HepG2 (cell line): ENCODE results near the gene SIRT5. TPM values are rescaled to one million over a fixed set of nuclear protein-coding genes. Genes with fewer than 3 reads are reported as not detected.

Experiments used
- ARNT2 ChIP-seq: sonication (generic); formaldehyde crosslinking; IDR thresholded peaks from 2 replicates; pipeline ENCODE4 v1.8.0; 2022; ENCODE audit warnings: mild to moderate bottlenecking, low read depth, missing genetic modification reagents, moderate library complexity
- CCDC6 ChIP-seq: sonication (generic); formaldehyde crosslinking; IDR thresholded peaks from 2 replicates; pipeline ENCODE4 v1.8.1; 2022; ENCODE audit warnings: mild to moderate bottlenecking, missing genetic modification reagents, moderate library complexity
- CHD4 ChIP-seq: fragments of 200-600 bp; sonication (generic); IDR thresholded peaks from 2 replicates; pipeline ENCODE4 v1.7.0; 2017; ENCODE audit warnings: mild to moderate bottlenecking, low read length, borderline replicate concordance
- HDAC1 ChIP-seq: sonication (generic); formaldehyde crosslinking; IDR thresholded peaks from 2 replicates; pipeline ENCODE4 v1.5.1; 2020; ENCODE audit warnings: mild to moderate bottlenecking, missing genetic modification reagents
- HNRNPLL ChIP-seq: fragments of 200-400 bp; formaldehyde crosslinking; IDR thresholded peaks from 2 replicates; pipeline ENCODE4 v1.6.1; 2017; ENCODE audit warnings: mild to moderate bottlenecking, low read depth, low read length; ENCODE audit not compliant: poor library complexity, severe bottlenecking
- IKZF1 ChIP-seq: fragments of 450-650 bp; IDR thresholded peaks from 2 replicates; pipeline ENCODE4 v1.7.1; 2016
- KLF6 ChIP-seq: IDR thresholded peaks from 2 replicates; pipeline ENCODE4 v1.8.0; 2016; ENCODE audit warnings: missing biosample characterization, missing genetic modification reagents
- MTA1 ChIP-seq: sonication (generic); formaldehyde crosslinking; IDR thresholded peaks from 2 replicates; pipeline ENCODE4 v1.4.0; 2020; ENCODE audit warnings: missing genetic modification reagents, mild to moderate bottlenecking, borderline replicate concordance
- NONO ChIP-seq, 2 experiments: fragments of 450-650 bp in 1 of 2; sonication (generic) in 1 of 2; formaldehyde crosslinking in 1 of 2; IDR thresholded peaks in 1 of 2; conservative IDR thresholded peaks in 1 of 2; 2 replicates each; pipeline versions ENCODE4 v1.6.1 to v1.8.0; 2017 to 2022; ENCODE audit warnings: mild to moderate bottlenecking in 1 of 2, missing genetic modification reagents in 1 of 2, moderate library complexity in 1 of 2
- RELA ChIP-seq: sonication (generic); formaldehyde crosslinking; IDR thresholded peaks from 2 replicates; pipeline ENCODE4 v1.4.0; 2020; ENCODE audit warnings: missing genetic modification reagents
- THAP11 ChIP-seq: IDR thresholded peaks from 2 replicates; pipeline ENCODE4 v1.6.1; 2016; ENCODE audit warnings: missing biosample characterization, missing genetic modification reagents
- XRCC5 ChIP-seq: fragments of 200-400 bp; formaldehyde crosslinking; optimal IDR thresholded peaks from 2 replicates; pipeline ENCODE3; 2017; ENCODE audit warnings: mild to moderate bottlenecking, low read length
- YEATS4 ChIP-seq: sonication (generic); formaldehyde crosslinking; IDR thresholded peaks from 2 replicates; pipeline ENCODE4 v1.4.0; 2020; ENCODE audit warnings: missing genetic modification reagents, borderline replicate concordance
- ZFY ChIP-seq: sonication (generic); formaldehyde crosslinking; IDR thresholded peaks from 2 replicates; pipeline ENCODE4 v1.4.0; 2020; ENCODE audit warnings: missing genetic modification reagents
- ZMYM4 ChIP-seq: sonication (generic); formaldehyde crosslinking; IDR thresholded peaks from 2 replicates; pipeline ENCODE4 v1.8.1; 2023; ENCODE audit warnings: mild to moderate bottlenecking, missing genetic modification reagents
- ZNF329 ChIP-seq: sonication (generic); formaldehyde crosslinking; IDR thresholded peaks from 2 replicates; pipeline ENCODE4 v1.9.0; 2021; ENCODE audit warnings: low read depth, mild to moderate bottlenecking, missing genetic modification reagents
- ZNF430 ChIP-seq: sonication (generic); formaldehyde crosslinking; IDR thresholded peaks from 2 replicates; pipeline ENCODE4 v1.9.0; 2021; ENCODE audit warnings: mild to moderate bottlenecking, missing genetic modification reagents
- ZNF556 ChIP-seq: sonication (generic); formaldehyde crosslinking; IDR thresholded peaks from 2 replicates; pipeline ENCODE4 v1.4.0; 2020; ENCODE audit warnings: mild to moderate bottlenecking, missing genetic modification reagents, borderline replicate concordance
- ZNF775 ChIP-seq: sonication (generic); formaldehyde crosslinking; IDR thresholded peaks from 2 replicates; pipeline ENCODE4 v1.4.0; 2020; ENCODE audit warnings: missing genetic modification reagents, mild to moderate bottlenecking, moderate library complexity, borderline replicate concordance
- polyA plus RNA-seq, 8 experiments: library from polyadenylated mRNA; depleted of rRNA in 3 of 8; stranded (reverse) in 7 of 8; unstranded in 1 of 8; fragments of >200 nt; fragmentation: Illumina TruSeq in 4 of 8; extraction: Trizol in 4 of 8; gene quantifications; 2 replicates each; pipeline versions ENCODE4 v1.2.1 to v1.2.3, GENCODE V29; 2011 to 2016; ENCODE audit warnings: low read depth in 4 of 8, missing spikeins in 1 of 8, mixed read lengths in 1 of 8; ENCODE audit not compliant: insufficient read depth in 1 of 8
- total RNA-seq, 5 experiments: library from RNA; depleted of rRNA; stranded (reverse); fragments of >200 nt; fragmentation: Illumina TruSeq; extraction: Trizol; gene quantifications; 2 replicates each; pipeline ENCODE4 v1.2.3, GENCODE V29; 2016; ENCODE audit warnings: low read depth in 1 of 5
- TF ChIP-seq, protein P1 (sequence below): sonication (generic); formaldehyde crosslinking; IDR thresholded peaks from 2 replicates; pipeline ENCODE4 v1.5.1; 2020; ENCODE audit warnings: mild to moderate bottlenecking, missing genetic modification reagents, moderate library complexity
- TF ChIP-seq, protein P2 (sequence below): IDR thresholded peaks from 2 replicates; pipeline ENCODE4 v1.6.1; 2012; ENCODE audit warnings: inconsistent platforms
- TF ChIP-seq, protein P3 (sequence below): sonication (generic); formaldehyde crosslinking; IDR thresholded peaks from 2 replicates; pipeline ENCODE4 v1.5.0; 2020; ENCODE audit warnings: mild to moderate bottlenecking, missing genetic modification reagents, moderate library complexity
- TF ChIP-seq, protein P4 (sequence below): sonication (generic); formaldehyde crosslinking; IDR thresholded peaks from 2 replicates; pipeline ENCODE4 v1.4.0; 2020; ENCODE audit warnings: missing genetic modification reagents

The SIRT5 gene
- total and polyA plus RNA-seq, 2 of the 13 experiments (the other 11 are each of a cell fraction or from before 2014, with no cell fraction given): 14.1 to 16.6 TPM

DNA sequence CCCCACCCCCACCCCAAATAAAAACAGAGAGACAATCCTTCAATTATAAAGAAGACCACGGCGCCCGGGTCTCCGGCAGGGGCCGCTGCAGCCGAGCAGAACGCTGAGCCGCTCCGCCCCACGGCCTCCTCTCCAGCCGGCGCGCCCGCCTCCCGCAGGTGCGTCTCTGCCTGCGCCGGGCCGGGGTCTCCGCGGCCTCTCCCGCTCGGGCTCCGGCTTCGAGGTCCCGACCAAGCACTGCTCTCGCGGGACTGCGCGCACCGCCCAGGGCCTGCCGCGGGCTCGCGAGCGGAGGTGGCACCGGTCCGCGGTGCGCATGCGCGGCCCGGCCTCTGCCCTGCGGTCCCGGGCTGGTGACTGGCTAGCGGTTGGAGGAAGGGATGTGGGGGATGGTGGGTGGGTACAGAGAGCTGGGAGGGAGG, 241 bp upstream of the SIRT5 start (continued):
- TF ChIP-seq, protein P1, sequence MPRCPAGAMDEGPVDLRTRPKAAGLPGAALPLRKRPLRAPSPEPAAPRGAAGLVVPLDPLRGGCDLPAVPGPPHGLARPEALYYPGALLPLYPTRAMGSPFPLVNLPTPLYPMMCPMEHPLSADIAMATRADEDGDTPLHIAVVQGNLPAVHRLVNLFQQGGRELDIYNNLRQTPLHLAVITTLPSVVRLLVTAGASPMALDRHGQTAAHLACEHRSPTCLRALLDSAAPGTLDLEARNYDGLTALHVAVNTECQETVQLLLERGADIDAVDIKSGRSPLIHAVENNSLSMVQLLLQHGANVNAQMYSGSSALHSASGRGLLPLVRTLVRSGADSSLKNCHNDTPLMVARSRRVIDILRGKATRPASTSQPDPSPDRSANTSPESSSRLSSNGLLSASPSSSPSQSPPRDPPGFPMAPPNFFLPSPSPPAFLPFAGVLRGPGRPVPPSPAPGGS (CRISPR knock-in tag): peak; percentile 19
- peak; percentile 8; the same call in 1 of the 2 replicates for TF ChIP-seq KLF6 (CRISPR knock-in tag)
- TF ChIP-seq YEATS4: 0 out of 2 replicates have a peak, but pooled peaks have one; percentile 3
- TF ChIP-seq ZNF775 (CRISPR knock-in tag): no peak
- TF ChIP-seq THAP11 (CRISPR knock-in tag): no peak; the same call in 1 of the 2 replicates
- peak; percentile 82 for TF ChIP-seq ARNT2 (CRISPR knock-in tag)
- TF ChIP-seq, protein P2, sequence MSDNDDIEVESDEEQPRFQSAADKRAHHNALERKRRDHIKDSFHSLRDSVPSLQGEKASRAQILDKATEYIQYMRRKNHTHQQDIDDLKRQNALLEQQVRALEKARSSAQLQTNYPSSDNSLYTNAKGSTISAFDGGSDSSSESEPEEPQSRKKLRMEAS: peak; percentile 54; the same call in 1 of the 2 replicates
- peak; percentile 34 for TF ChIP-seq XRCC5
- TF ChIP-seq ZNF556 (CRISPR knock-in tag): no peak
- TF ChIP-seq ZMYM4: peak; percentile 93
- TF ChIP-seq HNRNPLL: peak; percentile 52
- 0 out of 2 replicates have a peak, but pooled peaks have one; percentile 11 for TF ChIP-seq MTA1 (CRISPR knock-in tag)
- TF ChIP-seq ZNF329 (CRISPR knock-in tag): 0 out of 2 replicates have a peak, but pooled peaks have one; percentile 72
- TF ChIP-seq RELA (CRISPR knock-in tag): no peak
- TF ChIP-seq, protein P3, sequence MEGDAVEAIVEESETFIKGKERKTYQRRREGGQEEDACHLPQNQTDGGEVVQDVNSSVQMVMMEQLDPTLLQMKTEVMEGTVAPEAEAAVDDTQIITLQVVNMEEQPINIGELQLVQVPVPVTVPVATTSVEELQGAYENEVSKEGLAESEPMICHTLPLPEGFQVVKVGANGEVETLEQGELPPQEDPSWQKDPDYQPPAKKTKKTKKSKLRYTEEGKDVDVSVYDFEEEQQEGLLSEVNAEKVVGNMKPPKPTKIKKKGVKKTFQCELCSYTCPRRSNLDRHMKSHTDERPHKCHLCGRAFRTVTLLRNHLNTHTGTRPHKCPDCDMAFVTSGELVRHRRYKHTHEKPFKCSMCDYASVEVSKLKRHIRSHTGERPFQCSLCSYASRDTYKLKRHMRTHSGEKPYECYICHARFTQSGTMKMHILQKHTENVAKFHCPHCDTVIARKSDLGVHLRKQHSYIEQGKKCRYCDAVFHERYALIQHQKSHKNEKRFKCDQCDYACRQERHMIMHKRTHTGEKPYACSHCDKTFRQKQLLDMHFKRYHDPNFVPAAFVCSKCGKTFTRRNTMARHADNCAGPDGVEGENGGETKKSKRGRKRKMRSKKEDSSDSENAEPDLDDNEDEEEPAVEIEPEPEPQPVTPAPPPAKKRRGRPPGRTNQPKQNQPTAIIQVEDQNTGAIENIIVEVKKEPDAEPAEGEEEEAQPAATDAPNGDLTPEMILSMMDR (CRISPR knock-in tag): peak; percentile 45; the same call in 1 of the 2 replicates
- TF ChIP-seq NONO (IDR thresholded peaks at IDR 0.05): no peak
- TF ChIP-seq NONO (CRISPR knock-in tag; conservative IDR thresholded peaks at IDR 0.05): peak; percentile 75
- TF ChIP-seq CHD4: no peak
- peak; percentile 79 for TF ChIP-seq ZFY (CRISPR knock-in tag)
- TF ChIP-seq ZNF430 (CRISPR knock-in tag): peak; percentile 14; the same call in 1 of the 2 replicates
- TF ChIP-seq IKZF1: no peak
- peak; percentile 80; the same call in 1 of the 2 replicates for TF ChIP-seq CCDC6 (CRISPR knock-in tag)
- TF ChIP-seq, protein P4, sequence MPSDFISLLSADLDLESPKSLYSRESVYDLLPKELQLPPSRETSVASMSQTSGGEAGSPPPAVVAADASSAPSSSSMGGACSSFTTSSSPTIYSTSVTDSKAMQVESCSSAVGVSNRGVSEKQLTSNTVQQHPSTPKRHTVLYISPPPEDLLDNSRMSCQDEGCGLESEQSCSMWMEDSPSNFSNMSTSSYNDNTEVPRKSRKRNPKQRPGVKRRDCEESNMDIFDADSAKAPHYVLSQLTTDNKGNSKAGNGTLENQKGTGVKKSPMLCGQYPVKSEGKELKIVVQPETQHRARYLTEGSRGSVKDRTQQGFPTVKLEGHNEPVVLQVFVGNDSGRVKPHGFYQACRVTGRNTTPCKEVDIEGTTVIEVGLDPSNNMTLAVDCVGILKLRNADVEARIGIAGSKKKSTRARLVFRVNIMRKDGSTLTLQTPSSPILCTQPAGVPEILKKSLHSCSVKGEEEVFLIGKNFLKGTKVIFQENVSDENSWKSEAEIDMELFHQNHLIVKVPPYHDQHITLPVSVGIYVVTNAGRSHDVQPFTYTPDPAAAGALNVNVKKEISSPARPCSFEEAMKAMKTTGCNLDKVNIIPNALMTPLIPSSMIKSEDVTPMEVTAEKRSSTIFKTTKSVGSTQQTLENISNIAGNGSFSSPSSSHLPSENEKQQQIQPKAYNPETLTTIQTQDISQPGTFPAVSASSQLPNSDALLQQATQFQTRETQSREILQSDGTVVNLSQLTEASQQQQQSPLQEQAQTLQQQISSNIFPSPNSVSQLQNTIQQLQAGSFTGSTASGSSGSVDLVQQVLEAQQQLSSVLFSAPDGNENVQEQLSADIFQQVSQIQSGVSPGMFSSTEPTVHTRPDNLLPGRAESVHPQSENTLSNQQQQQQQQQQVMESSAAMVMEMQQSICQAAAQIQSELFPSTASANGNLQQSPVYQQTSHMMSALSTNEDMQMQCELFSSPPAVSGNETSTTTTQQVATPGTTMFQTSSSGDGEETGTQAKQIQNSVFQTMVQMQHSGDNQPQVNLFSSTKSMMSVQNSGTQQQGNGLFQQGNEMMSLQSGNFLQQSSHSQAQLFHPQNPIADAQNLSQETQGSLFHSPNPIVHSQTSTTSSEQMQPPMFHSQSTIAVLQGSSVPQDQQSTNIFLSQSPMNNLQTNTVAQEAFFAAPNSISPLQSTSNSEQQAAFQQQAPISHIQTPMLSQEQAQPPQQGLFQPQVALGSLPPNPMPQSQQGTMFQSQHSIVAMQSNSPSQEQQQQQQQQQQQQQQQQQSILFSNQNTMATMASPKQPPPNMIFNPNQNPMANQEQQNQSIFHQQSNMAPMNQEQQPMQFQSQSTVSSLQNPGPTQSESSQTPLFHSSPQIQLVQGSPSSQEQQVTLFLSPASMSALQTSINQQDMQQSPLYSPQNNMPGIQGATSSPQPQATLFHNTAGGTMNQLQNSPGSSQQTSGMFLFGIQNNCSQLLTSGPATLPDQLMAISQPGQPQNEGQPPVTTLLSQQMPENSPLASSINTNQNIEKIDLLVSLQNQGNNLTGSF (CRISPR knock-in tag): no peak
- peak; percentile 41; the same call in 1 of the 2 replicates for TF ChIP-seq HDAC1 (CRISPR knock-in tag)
